ENCODE data around the gene RPSA.

DNA sequence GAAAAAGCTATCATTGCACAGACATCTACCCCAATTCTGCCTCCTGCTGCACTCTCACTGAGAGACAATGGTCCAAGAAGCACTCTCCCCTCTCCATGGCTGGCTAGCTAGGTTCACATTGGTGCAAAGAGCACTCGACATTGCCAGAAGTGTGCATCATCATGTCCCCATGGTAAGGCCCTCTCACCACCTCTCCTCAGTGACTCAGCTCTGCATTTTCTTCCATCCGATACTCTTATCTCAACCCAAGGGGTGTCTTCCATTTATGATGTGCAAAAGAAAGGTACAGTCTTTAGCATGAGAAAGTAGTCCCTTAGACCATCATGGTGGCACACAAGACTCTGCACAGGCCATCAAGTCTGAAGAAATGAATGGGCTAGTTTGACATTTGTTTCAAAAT lies 14.0 kb downstream of the RPSA start:
- TF ChIP-seq, protein P1, sequence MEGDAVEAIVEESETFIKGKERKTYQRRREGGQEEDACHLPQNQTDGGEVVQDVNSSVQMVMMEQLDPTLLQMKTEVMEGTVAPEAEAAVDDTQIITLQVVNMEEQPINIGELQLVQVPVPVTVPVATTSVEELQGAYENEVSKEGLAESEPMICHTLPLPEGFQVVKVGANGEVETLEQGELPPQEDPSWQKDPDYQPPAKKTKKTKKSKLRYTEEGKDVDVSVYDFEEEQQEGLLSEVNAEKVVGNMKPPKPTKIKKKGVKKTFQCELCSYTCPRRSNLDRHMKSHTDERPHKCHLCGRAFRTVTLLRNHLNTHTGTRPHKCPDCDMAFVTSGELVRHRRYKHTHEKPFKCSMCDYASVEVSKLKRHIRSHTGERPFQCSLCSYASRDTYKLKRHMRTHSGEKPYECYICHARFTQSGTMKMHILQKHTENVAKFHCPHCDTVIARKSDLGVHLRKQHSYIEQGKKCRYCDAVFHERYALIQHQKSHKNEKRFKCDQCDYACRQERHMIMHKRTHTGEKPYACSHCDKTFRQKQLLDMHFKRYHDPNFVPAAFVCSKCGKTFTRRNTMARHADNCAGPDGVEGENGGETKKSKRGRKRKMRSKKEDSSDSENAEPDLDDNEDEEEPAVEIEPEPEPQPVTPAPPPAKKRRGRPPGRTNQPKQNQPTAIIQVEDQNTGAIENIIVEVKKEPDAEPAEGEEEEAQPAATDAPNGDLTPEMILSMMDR (IDR thresholded peaks at IDR 0.05 in 4 of 5, conservative IDR thresholded peaks at IDR 0.05 in 1 of 5), result no peak
- no peak for TF ChIP-seq POLR2A (IDR thresholded peaks at IDR 0.05)

Measured in gastrocnemius medialis (tissue), 4 donors.